NCI-H1105 treated with DMSO at 0.1 percent for 48 hours (cell line): ENCODE data around the gene ATF2.

ENCODE experiments used
- DNase-seq: peaks from one replicate; lab custom pipeline; 2025; lab: John Stamatoyannopoulos, UW

Gene ATF2, protein sequence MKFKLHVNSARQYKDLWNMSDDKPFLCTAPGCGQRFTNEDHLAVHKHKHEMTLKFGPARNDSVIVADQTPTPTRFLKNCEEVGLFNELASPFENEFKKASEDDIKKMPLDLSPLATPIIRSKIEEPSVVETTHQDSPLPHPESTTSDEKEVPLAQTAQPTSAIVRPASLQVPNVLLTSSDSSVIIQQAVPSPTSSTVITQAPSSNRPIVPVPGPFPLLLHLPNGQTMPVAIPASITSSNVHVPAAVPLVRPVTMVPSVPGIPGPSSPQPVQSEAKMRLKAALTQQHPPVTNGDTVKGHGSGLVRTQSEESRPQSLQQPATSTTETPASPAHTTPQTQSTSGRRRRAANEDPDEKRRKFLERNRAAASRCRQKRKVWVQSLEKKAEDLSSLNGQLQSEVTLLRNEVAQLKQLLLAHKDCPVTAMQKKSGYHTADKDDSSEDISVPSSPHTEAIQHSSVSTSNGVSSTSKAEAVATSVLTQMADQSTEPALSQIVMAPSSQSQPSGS

DNA sequence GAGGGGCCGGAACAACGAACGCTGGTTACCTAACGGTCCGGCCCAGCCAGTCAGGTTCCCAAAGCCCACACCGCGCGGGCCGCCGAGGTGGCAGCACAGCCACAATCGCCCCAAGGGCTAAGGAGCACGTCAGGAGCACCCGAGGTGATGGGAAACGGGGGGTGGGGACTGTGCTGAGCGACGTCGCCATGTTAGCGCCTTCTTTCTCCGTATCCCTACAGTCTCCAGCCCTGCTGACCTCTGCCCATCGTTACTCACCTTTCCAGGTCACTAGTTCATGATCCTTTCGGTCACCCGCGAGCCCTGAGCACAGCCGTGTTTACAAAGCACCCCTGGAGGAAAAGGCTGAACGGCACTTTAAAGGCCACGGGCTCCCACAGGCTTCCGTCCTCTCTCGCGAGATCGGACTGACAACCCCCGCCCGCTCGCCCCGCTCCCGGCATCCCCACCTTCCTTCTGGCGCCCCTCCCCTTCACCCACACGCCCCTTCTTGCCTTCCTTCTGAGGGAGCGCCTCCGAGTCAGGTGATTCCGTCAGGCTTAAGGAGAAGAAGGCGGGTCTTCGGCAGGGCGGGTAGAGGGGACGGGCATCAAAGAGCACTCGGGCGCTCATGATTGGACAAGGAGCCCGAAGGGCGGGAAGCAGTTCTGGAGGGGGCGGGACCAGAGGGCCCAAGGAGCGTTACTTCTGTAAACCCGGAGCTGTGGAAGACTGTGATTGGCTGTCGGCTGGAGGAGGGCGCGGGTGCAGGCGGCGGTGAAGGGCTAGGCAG, at the start of gene ATF2:
TSS of gene ATF2 (minus strand) at position 412 of the 772 bp plus-strand sequence. CDS start 31,760 bp downstream, outside the sequence.
- DNase-seq = peak; percentile 97

DNA sequence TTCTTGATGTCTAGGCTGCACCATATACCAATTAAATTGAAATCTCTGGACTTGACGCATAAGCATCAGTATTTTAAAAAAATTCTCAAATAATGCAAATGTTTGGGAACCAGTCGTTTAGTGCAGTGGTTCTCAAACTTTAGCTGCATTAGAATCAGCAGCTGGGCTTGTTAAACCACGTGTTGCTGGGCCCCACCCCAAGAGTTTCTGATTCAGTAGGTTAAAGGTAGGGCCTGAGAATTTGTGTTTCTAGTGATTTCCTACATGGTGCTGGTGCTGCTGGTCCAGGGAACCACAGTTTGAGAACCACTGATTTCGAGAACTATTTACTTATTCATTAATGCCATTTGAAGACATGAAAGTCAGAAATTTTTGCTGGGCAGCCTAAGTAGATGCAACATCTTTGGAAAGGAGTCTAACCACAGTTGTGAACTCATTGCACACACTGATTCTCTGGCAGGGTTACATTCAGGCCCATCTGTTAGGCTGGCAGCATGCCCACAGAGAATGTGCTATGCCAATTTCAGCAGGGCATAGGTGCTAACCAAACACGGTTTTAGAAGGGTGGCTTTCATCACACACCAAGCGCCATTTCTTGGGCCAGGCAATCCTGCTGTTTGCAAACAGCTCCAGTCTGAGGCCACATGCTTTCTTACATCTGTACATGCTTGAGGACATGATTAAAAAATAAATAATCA, 39.9 kb upstream of the ATF2 start:
- DNase-seq = peak; percentile 83

DNA sequence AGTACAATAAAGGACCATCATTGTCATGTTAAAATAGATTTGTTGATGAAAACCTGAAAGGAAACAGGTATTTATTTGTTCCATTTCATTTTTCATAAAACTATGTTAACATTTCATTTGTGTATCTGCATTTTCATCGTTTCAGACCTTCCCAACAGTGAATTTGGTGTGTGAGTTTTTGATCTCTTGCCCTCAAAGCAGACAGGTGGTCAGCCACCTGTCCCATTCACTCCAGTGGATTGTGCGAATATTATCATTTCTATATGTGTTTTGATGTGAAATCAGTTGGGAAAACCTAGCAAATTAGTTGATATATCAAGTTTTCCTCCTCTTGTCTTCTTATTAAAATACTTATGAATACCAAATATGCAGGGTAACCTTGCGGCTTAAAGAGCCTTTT, 38.9 kb upstream of the ATF2 start:
- no peak for DNase-seq

GRCh38 chr2:175205523-175205922, 37.5 kb upstream of the ATF2 start:
- no peak for DNase-seq

DNA sequence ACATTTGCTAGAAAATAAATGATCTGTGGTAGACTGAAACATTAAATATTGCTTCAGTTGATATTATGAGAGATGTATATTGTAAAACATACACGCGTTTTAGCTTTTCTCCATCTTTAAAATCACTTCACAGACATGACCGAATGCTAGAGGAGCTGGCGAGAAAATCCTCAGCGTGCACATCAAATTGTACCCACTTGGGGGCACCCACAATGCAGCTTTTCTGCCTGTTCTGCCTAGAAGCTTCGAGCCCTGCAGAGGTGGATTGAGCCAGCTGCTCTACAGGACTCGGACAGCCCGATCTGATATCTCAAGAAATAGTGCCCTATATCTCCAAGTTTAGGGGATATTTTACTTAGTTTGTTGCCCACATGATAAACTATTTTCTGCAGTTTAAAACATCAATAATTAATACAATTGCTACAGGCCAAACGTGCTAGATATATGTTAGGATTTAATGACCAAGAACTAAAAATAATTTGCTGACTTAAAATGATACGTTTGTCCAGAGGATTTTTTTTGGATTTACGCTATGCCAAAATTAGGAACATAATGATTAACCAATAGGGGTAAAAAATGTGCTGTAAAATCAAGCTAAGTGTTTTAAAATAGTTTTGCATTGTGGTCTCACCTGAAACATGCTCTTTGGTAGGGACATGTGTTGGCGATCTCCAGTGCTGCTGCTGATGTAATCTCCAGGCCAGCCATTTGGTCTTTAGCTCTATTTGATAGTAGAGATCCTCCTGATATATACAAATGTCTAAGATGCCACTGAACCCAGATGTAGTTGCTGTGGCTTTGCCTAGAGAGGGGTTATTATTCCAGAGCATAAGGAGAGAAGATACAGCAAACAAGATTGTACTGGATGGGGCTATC, 35.9 kb upstream of the ATF2 start:
- peak; percentile 54 for DNase-seq

- no peak for DNase-seq
Measured at GRCh38 chr2:175195012-175195411, 27.0 kb upstream of the ATF2 start.

DNA sequence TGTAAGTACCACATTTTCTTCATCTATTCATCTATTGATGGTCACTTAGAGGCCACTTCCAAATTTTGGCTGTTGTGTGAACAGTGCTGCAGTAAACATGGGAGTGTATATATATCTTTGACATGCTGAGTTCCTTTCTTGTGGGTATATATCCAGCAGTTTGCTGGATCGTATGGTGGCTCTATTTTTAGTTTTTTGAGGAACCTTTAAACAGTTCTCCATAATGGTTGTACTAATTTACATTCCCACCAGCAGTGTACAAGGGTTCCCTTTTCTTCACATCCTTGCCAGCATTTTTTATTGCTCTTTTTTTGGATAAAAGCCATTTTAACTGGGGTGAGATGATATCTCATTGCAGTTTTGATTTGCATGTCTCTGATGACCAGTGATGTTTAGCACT, 20.8 kb upstream of the ATF2 start:
- DNase-seq = no peak

GRCh38 chr2:175187378-175187777, 19.4 kb upstream of the ATF2 start:
- no peak for DNase-seq

GRCh38 chr2:175183674-175184073, 15.7 kb upstream of the ATF2 start:
- no peak for DNase-seq

GRCh38 chr2:175181877-175182308, 13.9 kb upstream of the ATF2 start:
- DNase-seq = no peak

GRCh38 chr2:175181104-175181876, 13.3 kb upstream of the ATF2 start, which contains the start of gene ATP5MC3:
TSS of gene ATP5MC3 (minus strand) at chr2:175181710. CDS start at chr2:175181393, 317 bp downstream.
- DNase-seq = peak; percentile 92

- DNase-seq = peak; percentile 20
Measured at GRCh38 chr2:175180701-175181103, 12.7 kb upstream of the ATF2 start.

GRCh38 chr2:175176624-175177023, 8.6 kb upstream of the ATF2 start:
- no peak for DNase-seq

DNA sequence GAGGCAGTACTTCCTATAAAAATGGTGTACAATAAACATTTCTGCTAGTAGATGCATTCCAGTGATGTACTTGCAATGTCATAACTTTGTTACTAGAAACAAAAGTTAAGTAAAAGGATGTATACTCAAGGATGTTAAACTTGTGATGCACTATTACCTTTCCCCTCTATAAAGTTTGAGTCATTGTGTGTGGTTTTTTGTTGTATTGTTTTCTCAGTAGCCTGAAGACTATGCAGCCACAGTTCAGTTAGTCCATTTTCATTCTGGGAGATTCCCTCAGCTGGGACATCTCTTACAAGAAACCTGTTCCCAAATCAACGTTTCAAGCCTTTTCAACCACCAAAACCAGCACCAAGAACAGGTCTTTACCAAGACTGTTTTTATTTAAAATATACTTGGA, 7.9 kb upstream of the ATF2 start:
- no peak for DNase-seq

- no peak for DNase-seq
Measured at GRCh38 chr2:175175320-175175719, 7.3 kb upstream of the ATF2 start.

- no peak for DNase-seq
Measured at GRCh38 chr2:175170659-175171304, 2.8 kb upstream of the ATF2 start.

DNA sequence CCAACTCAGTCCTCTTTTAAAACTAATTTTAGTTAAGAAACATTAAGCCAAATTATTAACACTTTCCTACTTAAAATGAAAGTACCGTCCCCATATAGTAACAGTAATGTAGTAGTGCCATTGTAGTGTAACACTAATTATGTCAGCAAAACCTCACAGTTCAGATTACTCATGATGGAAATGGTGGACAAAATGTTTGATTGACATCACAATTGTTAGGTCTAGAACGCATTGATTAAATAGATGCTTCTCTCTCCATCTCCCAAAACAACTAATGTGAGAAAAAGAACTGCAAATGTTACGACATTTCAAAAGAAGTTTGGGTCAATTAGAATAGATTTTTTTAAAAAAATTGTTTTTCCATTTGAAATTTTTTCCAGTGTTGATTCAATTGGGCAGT, 1.2 kb upstream of the ATF2 start:
- DNase-seq = no peak

GRCh38 chr2:175168564-175168945, 552 bp upstream of the ATF2 start:
- no peak for DNase-seq

- DNase-seq = peak; percentile 45
Measured at GRCh38 chr2:175167076-175167791, 769 bp downstream of the ATF2 start.
